Trophoblast cell (in vitro differentiated cells and primary cell): ENCODE measurements around the gene CFAP58.
A peak's percentile ranks its signal among the peaks of the same experiment; 100 is the strongest.

Source experiments
- DNase-seq, 2 donors: peaks; one replicate each; pipeline ENCODE4 v3.0.0-alpha.2; 2016
- H2AFZ ChIP-seq: 2 replicates; pipeline ENCODE4 v1.6.1; 2013; ENCODE audit warnings: low read length, moderate library complexity, mild to moderate bottlenecking; ENCODE audit not compliant: insufficient read depth, poor library complexity
- H2AK5ac ChIP-seq: 2 replicates; pipeline ENCODE4 v1.6.1; 2013; ENCODE audit warnings: mild to moderate bottlenecking, low read length
- H2BK120ac ChIP-seq: 2 replicates; pipeline ENCODE4 v1.6.1; 2013; ENCODE audit warnings: low read length, mild to moderate bottlenecking, moderate library complexity; ENCODE audit not compliant: insufficient read depth, poor library complexity
- H2BK12ac ChIP-seq: 2 replicates; pipeline ENCODE4 v1.6.1; 2013; ENCODE audit warnings: mild to moderate bottlenecking, low read length, moderate library complexity
- H2BK5ac ChIP-seq: 2 replicates; pipeline ENCODE4 v1.6.1; 2013; ENCODE audit warnings: low read length, low read depth, moderate library complexity, mild to moderate bottlenecking; ENCODE audit not compliant: poor library complexity
- H3K14ac ChIP-seq: 2 replicates; pipeline ENCODE4 v1.6.1; 2013; ENCODE audit warnings: mild to moderate bottlenecking, low read length
- H3K18ac ChIP-seq: 2 replicates; pipeline ENCODE4 v1.6.1; 2013; ENCODE audit warnings: mild to moderate bottlenecking, low read length
- H3K23ac ChIP-seq: 2 replicates; pipeline ENCODE4 v1.6.1; 2013; ENCODE audit warnings: low read length
- H3K27ac ChIP-seq: 2 replicates; pipeline ENCODE4 v1.5.1; 2013; ENCODE audit warnings: low read depth, mild to moderate bottlenecking, inconsistent platforms, low read length, moderate library complexity
- H3K27me3 ChIP-seq: 2 replicates; pipeline ENCODE4 v1.6.1; 2013; ENCODE audit warnings: inconsistent platforms, mild to moderate bottlenecking, low read length, moderate library complexity; ENCODE audit not compliant: insufficient read depth
- H3K36me3 ChIP-seq, 2 experiments: 1 replicate in 1 of 2; 2 replicates in 1 of 2; pipeline ENCODE4 v1.6.1; 2013; ENCODE audit warnings: low read length in 2 of 2, mild to moderate bottlenecking in 2 of 2, moderate library complexity in 1 of 2; ENCODE audit not compliant: insufficient read depth in 2 of 2, control insufficient read depth in 1 of 2
- H3K4ac ChIP-seq: 2 replicates; pipeline ENCODE4 v1.6.1; 2013; ENCODE audit warnings: low read depth, mild to moderate bottlenecking, low read length, moderate library complexity
- H3K4me1 ChIP-seq, 2 experiments: 1 replicate in 1 of 2; 2 replicates in 1 of 2; pipeline ENCODE4 v1.6.1; 2013; ENCODE audit warnings: low read length in 2 of 2, mild to moderate bottlenecking in 2 of 2, moderate library complexity in 1 of 2; ENCODE audit not compliant: insufficient read depth in 2 of 2, control insufficient read depth in 1 of 2
- H3K4me2 ChIP-seq: 2 replicates; pipeline ENCODE4 v1.6.1; 2013; ENCODE audit warnings: inconsistent platforms, mild to moderate bottlenecking, low read length, moderate library complexity
- H3K4me3 ChIP-seq: 2 replicates; pipeline ENCODE4 v1.5.1; 2013; ENCODE audit warnings: mild to moderate bottlenecking, low read depth, low read length, inconsistent platforms
- H3K79me1 ChIP-seq: one replicate; pipeline ENCODE4 v1.6.1; 2013; ENCODE audit warnings: low read length
- H3K79me2 ChIP-seq: 2 replicates; pipeline ENCODE4 v1.6.1; 2013; ENCODE audit warnings: low read length, mild to moderate bottlenecking; ENCODE audit not compliant: control insufficient read depth, insufficient read depth, poor library complexity
- H3K9ac ChIP-seq: 2 replicates; pipeline ENCODE4 v1.6.1; 2013; ENCODE audit warnings: mild to moderate bottlenecking, low read length
- H3K9me3 ChIP-seq: 2 replicates; pipeline ENCODE4 v1.6.1; 2013; ENCODE audit warnings: low read depth, mild to moderate bottlenecking, control low read depth, inconsistent platforms, low read length; ENCODE audit not compliant: insufficient read depth
- H4K12ac ChIP-seq: 2 replicates; pipeline ENCODE4 v1.6.1; 2013; ENCODE audit warnings: low read depth, mild to moderate bottlenecking, low read length, moderate library complexity
- H4K8ac ChIP-seq: 2 replicates; pipeline ENCODE4 v1.6.1; 2013; ENCODE audit warnings: low read depth, mild to moderate bottlenecking, low read length, moderate library complexity
- H4K91ac ChIP-seq: one replicate; pipeline ENCODE4 v1.6.1; 2013; ENCODE audit warnings: low read depth, mild to moderate bottlenecking, low read length, moderate library complexity
- WGBS: extraction: QIAGEN DNeasy Blood & Tissue Kit; methylation state at CpG from one replicate; pipeline ENCODE4 v1.1.7; 2013; ENCODE audit warnings: missing lambda C conversion rate; ENCODE audit not compliant: insufficient read length, insufficient coverage; ENCODE audit errors: extremely low coverage; 5-methylcytosine and 5-hydroxymethylcytosine counted together

CFAP58 gene

GRCh38 chr10:104434601-104435000 lies 81.0 kb downstream of the CFAP58 start:
- Histone ChIP-seq H2BK12ac (no peak overlapping the region), H2AK5ac (no peak overlapping the region), H3K23ac (no peak overlapping the region), H3K4me3 (no peak overlapping the region), H3K4me2 (no peak overlapping the region), H3K18ac (no peak overlapping the region), H3K27ac (no peak overlapping the region), H3K4me1 (no peaks in the 10 kb centered on the region), H2AFZ (no peak overlapping the region), H3K79me2 (no peaks in the 10 kb centered on the region), H3K36me3 (no peaks in the 10 kb centered on the region), H3K27me3 (no peaks in the 10 kb centered on the region), H4K8ac (no peak overlapping the region), H3K9me3 (no peaks in the 10 kb centered on the region), H4K12ac (no peak overlapping the region), H2BK120ac (no peak overlapping the region), H3K79me1 (no peaks in the 10 kb centered on the region), H3K9ac (no peak overlapping the region), H4K91ac (no peak overlapping the region), H3K4ac (no peak overlapping the region), H2BK5ac (no peak overlapping the region), H3K14ac (no peak overlapping the region)
- DNase-seq: peak in 1 of 2 donors; percentile 50
- WGBS: no CpG with 5 or more reads among the region's 1 CpG

GRCh38 chr10:104435822-104436221 lies 82.2 kb downstream of the CFAP58 start:
- Histone ChIP-seq H3K4ac (no peak overlapping the region), H4K12ac (no peak overlapping the region), H3K27me3 (no peaks in the 10 kb centered on the region), H3K4me2 (no peak overlapping the region), H2BK5ac (no peak overlapping the region), H3K18ac (no peak overlapping the region), H2BK120ac (no peak overlapping the region), H4K8ac (no peak overlapping the region), H3K36me3 (no peaks in the 10 kb centered on the region), H2BK12ac (no peak overlapping the region), H3K9me3 (no peaks in the 10 kb centered on the region), H3K4me1 (no peaks in the 10 kb centered on the region), H3K23ac (no peak overlapping the region), H3K14ac (no peak overlapping the region), H3K79me1 (no peaks in the 10 kb centered on the region), H3K79me2 (no peaks in the 10 kb centered on the region), H4K91ac (no peak overlapping the region), H3K27ac (no peak overlapping the region), H2AFZ (no peak overlapping the region), H2AK5ac (no peak overlapping the region), H3K9ac (no peak overlapping the region), H3K4me3 (no peak overlapping the region)
- DNase-seq: peak; percentile 31 to 79
- WGBS: no CpG with 5 or more reads among the region's 2 CpGs

- no peak overlapping the region for H3K27ac ChIP-seq
- H2BK120ac ChIP-seq: no peak overlapping the region
- H4K12ac ChIP-seq: no peak overlapping the region
- H2AK5ac ChIP-seq: no peak overlapping the region
- H3K79me1 ChIP-seq: no peaks in the 10 kb centered on the region
- no peaks in the 10 kb centered on the region for H3K9me3 ChIP-seq
- H4K91ac ChIP-seq: no peak overlapping the region
- H3K27me3 ChIP-seq: no peaks in the 10 kb centered on the region
- no peaks in the 10 kb centered on the region for H3K36me3 ChIP-seq
- no peak overlapping the region for H3K23ac ChIP-seq
- H3K4me1 ChIP-seq: no peaks in the 10 kb centered on the region
- H3K18ac ChIP-seq: no peak overlapping the region
- H3K4me3 ChIP-seq: no peak overlapping the region
- no CpG with 5 or more reads among the region's 2 CpGs for WGBS
- no peaks in the 10 kb centered on the region for H3K79me2 ChIP-seq
- H2BK5ac ChIP-seq: no peak overlapping the region
- no peak overlapping the region for H3K4me2 ChIP-seq
- no peak overlapping the region for H3K4ac ChIP-seq
- no peak overlapping the region for H3K14ac ChIP-seq
- no peak overlapping the region for H3K9ac ChIP-seq
- H4K8ac ChIP-seq: no peak overlapping the region
- no peak for DNase-seq
- no peak overlapping the region for H2AFZ ChIP-seq
- H2BK12ac ChIP-seq: no peak overlapping the region
Observed at GRCh38 chr10:104437226-104437625, 83.6 kb downstream of the CFAP58 start.

- WGBS: no CpG with 5 or more reads among the region's 2 CpGs
- no peak overlapping the region for H2BK5ac ChIP-seq
- no peak overlapping the region for H4K8ac ChIP-seq
- no peak overlapping the region for H3K27ac ChIP-seq
- H3K14ac ChIP-seq: no peak overlapping the region
- H3K4me1 ChIP-seq: no peaks in the 10 kb centered on the region
- no peaks in the 10 kb centered on the region for H3K79me1 ChIP-seq
- no peaks in the 10 kb centered on the region for H3K79me2 ChIP-seq
- H3K4ac ChIP-seq: no peak overlapping the region
- H3K4me3 ChIP-seq: no peak overlapping the region
- H3K27me3 ChIP-seq: no peaks in the 10 kb centered on the region
- H2AFZ ChIP-seq: no peak overlapping the region
- no peak overlapping the region for H2BK120ac ChIP-seq
- H4K12ac ChIP-seq: no peak overlapping the region
- H3K18ac ChIP-seq: no peak overlapping the region
- no peaks in the 10 kb centered on the region for H3K9me3 ChIP-seq
- no peak overlapping the region for H4K91ac ChIP-seq
- no peak overlapping the region for H2AK5ac ChIP-seq
- H3K4me2 ChIP-seq: no peak overlapping the region
- H3K36me3 ChIP-seq: no peaks in the 10 kb centered on the region
- DNase-seq: no peak
- H3K9ac ChIP-seq: no peak overlapping the region
- no peak overlapping the region for H3K23ac ChIP-seq
- H2BK12ac ChIP-seq: no peak overlapping the region
Observed at GRCh38 chr10:104440221-104440620, 86.6 kb downstream of the CFAP58 start.
